Measurements from ENCODE around the gene DHX8.

- TF ChIP-seq CTCF (conservative IDR thresholded peaks at IDR 0.05; ENCODE audit: low read depth, low read length): no peak
- TF ChIP-seq EZH2phosphoT487 (IDR thresholded peaks at IDR 0.05; ENCODE audit: borderline replicate concordance, low read length): no peak
- TF ChIP-seq EZH2 (IDR thresholded peaks at IDR 0.05; ENCODE audit: low read length, unreplicated experiment): no peak
Observed at GRCh38 chr17:43552229-43552837, 68.6 kb downstream of the DHX8 start.
